GM18499 (cell line): Measurements from ENCODE around the gene CERT1.

Experiments used
- ATAC-seq: cut with Tn5 transposase; IDR thresholded peaks from one replicate; pipeline ENCODE4 v1.9.1; 2021; ENCODE audit warnings: moderate number of reproducible peaks; ENCODE audit not compliant: insufficient read depth, unreplicated experiment

Gene CERT1

GRCh38 chr5:75331095-75332090, 180.0 kb downstream of the CERT1 start:
- no peak for ATAC-seq

- ATAC-seq = no peak
Observed at GRCh38 chr5:75330404-75330803, 181.0 kb downstream of the CERT1 start.
